ENCODE results near the gene ADAMTSL3. TPM values are rescaled to one million over a fixed set of nuclear protein-coding genes. Genes with fewer than 3 reads are reported as not detected.

Gene ADAMTSL3
- total RNA-seq, 1 donor from 2014 or later = 2.4 TPM

GRCh38 chr15:83991163-83991562, 337.2 kb downstream of the ADAMTSL3 start:
- Histone ChIP-seq H3K4me2 (ENCODE audit: low read length) (no peak overlapping the region), H4K20me1 (ENCODE audit: insufficient read depth, low read length) (no peaks in the 10 kb centered on the region), H3K4me1 (ENCODE audit: insufficient read depth, low read length) (no peaks in the 10 kb centered on the region), H3K9me3 (ENCODE audit: insufficient read depth, low read depth, low read length) (no peaks in the 10 kb centered on the region), H3K36me3 (ENCODE audit: insufficient read depth, low read length) (no peaks in the 10 kb centered on the region), H3K27me3 (ENCODE audit: insufficient read depth, low read length) (no peaks in the 10 kb centered on the region), H3K79me2 (ENCODE audit: insufficient read depth, low read length) (no peaks in the 10 kb centered on the region), H3K4me3 (ENCODE audit: insufficient read depth, low read depth, low read length) (no peak overlapping the region), H3K27ac (ENCODE audit: low read depth, low read length) (no peak overlapping the region), H2AFZ (ENCODE audit: low read depth, low read length) (no peak overlapping the region), H3K9ac (ENCODE audit: low read length) (no peak overlapping the region)
- DNase-seq (ENCODE audit: low read depth) = no peak
- TF ChIP-seq EZH2 (IDR thresholded peaks at IDR 0.05; ENCODE audit: insufficient read depth, low read length) = no peak
- TF ChIP-seq, protein P1, sequence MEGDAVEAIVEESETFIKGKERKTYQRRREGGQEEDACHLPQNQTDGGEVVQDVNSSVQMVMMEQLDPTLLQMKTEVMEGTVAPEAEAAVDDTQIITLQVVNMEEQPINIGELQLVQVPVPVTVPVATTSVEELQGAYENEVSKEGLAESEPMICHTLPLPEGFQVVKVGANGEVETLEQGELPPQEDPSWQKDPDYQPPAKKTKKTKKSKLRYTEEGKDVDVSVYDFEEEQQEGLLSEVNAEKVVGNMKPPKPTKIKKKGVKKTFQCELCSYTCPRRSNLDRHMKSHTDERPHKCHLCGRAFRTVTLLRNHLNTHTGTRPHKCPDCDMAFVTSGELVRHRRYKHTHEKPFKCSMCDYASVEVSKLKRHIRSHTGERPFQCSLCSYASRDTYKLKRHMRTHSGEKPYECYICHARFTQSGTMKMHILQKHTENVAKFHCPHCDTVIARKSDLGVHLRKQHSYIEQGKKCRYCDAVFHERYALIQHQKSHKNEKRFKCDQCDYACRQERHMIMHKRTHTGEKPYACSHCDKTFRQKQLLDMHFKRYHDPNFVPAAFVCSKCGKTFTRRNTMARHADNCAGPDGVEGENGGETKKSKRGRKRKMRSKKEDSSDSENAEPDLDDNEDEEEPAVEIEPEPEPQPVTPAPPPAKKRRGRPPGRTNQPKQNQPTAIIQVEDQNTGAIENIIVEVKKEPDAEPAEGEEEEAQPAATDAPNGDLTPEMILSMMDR (IDR thresholded peaks at IDR 0.05; ENCODE audit: insufficient read depth, low read depth, low read length) = no peak
- Mint-ChIP-seq H3K36me3 (ENCODE audit: low read depth, unreplicated experiment) (peaks cover 2% of the 10 kb centered on the region), H3K27me3 (ENCODE audit: low read depth, unreplicated experiment) (no peaks in the 10 kb centered on the region), H3K4me1 (ENCODE audit: low read depth, unreplicated experiment) (no peaks in the 10 kb centered on the region), H3K9me3 (ENCODE audit: unreplicated experiment) (no peaks in the 10 kb centered on the region), H3K4me3 (ENCODE audit: unreplicated experiment) (no peak overlapping the region), H3K27ac (ENCODE audit: unreplicated experiment) (no peak overlapping the region)
- FAIRE-seq = no peak

- H3K36me3 Mint-ChIP-seq (ENCODE audit: low read depth, unreplicated experiment) = peaks cover 2% of the 10 kb centered on the region
- H3K79me2 ChIP-seq (ENCODE audit: insufficient read depth, low read length) = no peaks in the 10 kb centered on the region
- TF ChIP-seq, protein P1 (IDR thresholded peaks at IDR 0.05; ENCODE audit: insufficient read depth, low read depth, low read length) = no peak
- no peak for TF ChIP-seq EZH2 (IDR thresholded peaks at IDR 0.05; ENCODE audit: insufficient read depth, low read length)
- no peak overlapping the region for H3K9ac ChIP-seq (ENCODE audit: low read length)
- H3K9me3 ChIP-seq (ENCODE audit: insufficient read depth, low read depth, low read length) = no peaks in the 10 kb centered on the region
- no peaks in the 10 kb centered on the region for H3K9me3 Mint-ChIP-seq (ENCODE audit: unreplicated experiment)
- DNase-seq (ENCODE audit: low read depth) (no peak), FAIRE-seq (no peak)
- no peak overlapping the region for H3K4me2 ChIP-seq (ENCODE audit: low read length)
- no peaks in the 10 kb centered on the region for H3K4me1 Mint-ChIP-seq (ENCODE audit: low read depth, unreplicated experiment)
- H3K27ac ChIP-seq (ENCODE audit: low read depth, low read length) = no peak overlapping the region
- no peak overlapping the region for H2AFZ ChIP-seq (ENCODE audit: low read depth, low read length)
- no peak overlapping the region for H3K4me3 Mint-ChIP-seq (ENCODE audit: unreplicated experiment)
- no peak overlapping the region for H3K27ac Mint-ChIP-seq (ENCODE audit: unreplicated experiment)
- H3K27me3 Mint-ChIP-seq (ENCODE audit: low read depth, unreplicated experiment) = no peaks in the 10 kb centered on the region
- H3K27me3 ChIP-seq (ENCODE audit: insufficient read depth, low read length) = no peaks in the 10 kb centered on the region
- no peaks in the 10 kb centered on the region for H3K36me3 ChIP-seq (ENCODE audit: insufficient read depth, low read length)
- H4K20me1 ChIP-seq (ENCODE audit: insufficient read depth, low read length) = no peaks in the 10 kb centered on the region
- H3K4me3 ChIP-seq (ENCODE audit: insufficient read depth, low read depth, low read length) = no peak overlapping the region
- no peaks in the 10 kb centered on the region for H3K4me1 ChIP-seq (ENCODE audit: insufficient read depth, low read length)
Observed at GRCh38 chr15:83992324-83993031, 338.6 kb downstream of the ADAMTSL3 start.

- Histone ChIP-seq H3K4me1 (ENCODE audit: insufficient read depth, low read length) (no peaks in the 10 kb centered on the region), H3K27me3 (ENCODE audit: insufficient read depth, low read length) (no peaks in the 10 kb centered on the region), H4K20me1 (ENCODE audit: insufficient read depth, low read length) (no peaks in the 10 kb centered on the region), H3K9me3 (ENCODE audit: insufficient read depth, low read depth, low read length) (no peaks in the 10 kb centered on the region), H3K4me3 (ENCODE audit: insufficient read depth, low read depth, low read length) (no peak overlapping the region), H3K79me2 (ENCODE audit: insufficient read depth, low read length) (no peaks in the 10 kb centered on the region), H2AFZ (ENCODE audit: low read depth, low read length) (no peak overlapping the region), H3K27ac (ENCODE audit: low read depth, low read length) (no peak overlapping the region), H3K9ac (ENCODE audit: low read length) (no peak overlapping the region), H3K36me3 (ENCODE audit: insufficient read depth, low read length) (no peaks in the 10 kb centered on the region), H3K4me2 (ENCODE audit: low read length) (no peak overlapping the region)
- no peak for DNase-seq (ENCODE audit: low read depth)
- TF ChIP-seq, protein P1 (IDR thresholded peaks at IDR 0.05; ENCODE audit: insufficient read depth, low read depth, low read length) = peak; percentile 4
- no peak for TF ChIP-seq EZH2 (IDR thresholded peaks at IDR 0.05; ENCODE audit: insufficient read depth, low read length)
- no peak for FAIRE-seq
- Mint-ChIP-seq H3K4me3 (ENCODE audit: unreplicated experiment) (no peak overlapping the region), H3K36me3 (ENCODE audit: low read depth, unreplicated experiment) (peaks cover 2% of the 10 kb centered on the region), H3K9me3 (ENCODE audit: unreplicated experiment) (no peaks in the 10 kb centered on the region), H3K4me1 (ENCODE audit: low read depth, unreplicated experiment) (peaks cover 3% of the 10 kb centered on the region), H3K27me3 (ENCODE audit: low read depth, unreplicated experiment) (no peaks in the 10 kb centered on the region), H3K27ac (ENCODE audit: unreplicated experiment) (no peak overlapping the region)
Observed at GRCh38 chr15:83993591-83993990, 339.7 kb downstream of the ADAMTSL3 start.

All from astrocyte (in vitro differentiated cells and primary cell).